H1 (cell line): Measurements from ENCODE around the gene AAMP. TPM values are rescaled to one million over a fixed set of nuclear protein-coding genes. Genes with fewer than 3 reads are reported as not detected.

Source experiments
- CHD2 ChIP-seq: IDR thresholded peaks from 2 replicates; pipeline ENCODE4 v1.6.1; 2012; ENCODE audit warnings: low read length, improper control_type of control experiment
- CREB1 ChIP-seq: IDR thresholded peaks from 2 replicates; pipeline ENCODE4 v1.6.1; 2012; ENCODE audit warnings: inconsistent platforms
- GABPA ChIP-seq: IDR thresholded peaks from 2 replicates; pipeline ENCODE4 v1.6.1; 2011; ENCODE audit warnings: mild to moderate bottlenecking, low read length, moderate library complexity, borderline replicate concordance; ENCODE audit not compliant: insufficient read depth
- KDM4A ChIP-seq: IDR thresholded peaks from one replicate; pipeline ENCODE4 v1.7.1; 2012; ENCODE audit warnings: low read depth, mild to moderate bottlenecking, moderate library complexity, low read length, inconsistent platforms; ENCODE audit not compliant: severe bottlenecking
- PHF8 ChIP-seq: fragments of 200-600 bp; sonication (generic); conservative IDR thresholded peaks from 2 replicates; pipeline ENCODE4 v1.7.1; 2012; ENCODE audit warnings: low read depth, mild to moderate bottlenecking, inconsistent platforms, low read length, moderate library complexity
- POLR2AphosphoS5 ChIP-seq: IDR thresholded peaks from 2 replicates; pipeline ENCODE4 v1.6.1; 2011; ENCODE audit warnings: low read depth, low read length
- RNF2 ChIP-seq: fragments of 200-900, 300-1000 bp; sonication (generic); IDR thresholded peaks from 2 replicates; pipeline ENCODE4 v1.7.1; 2016; ENCODE audit warnings: borderline replicate concordance, low read depth, mild to moderate bottlenecking, antibody characterized with exemption, low read length; ENCODE audit not compliant: poor library complexity, severe bottlenecking; ENCODE audit errors: missing control alignments
- SIN3A ChIP-seq, 2 experiments: IDR thresholded peaks in 1 of 2; conservative IDR thresholded peaks in 1 of 2; 2 replicates each; pipeline ENCODE4 v1.6.1; 2011 to 2012; ENCODE audit warnings: low read length in 2 of 2, improper control_type of control experiment in 1 of 2, low read depth in 1 of 2, mild to moderate bottlenecking in 1 of 2
- SP2 ChIP-seq: IDR thresholded peaks from 2 replicates; pipeline ENCODE4 v1.6.1; 2012; ENCODE audit warnings: mild to moderate bottlenecking, low read length, inconsistent platforms
- YY1 ChIP-seq: IDR thresholded peaks from 2 replicates; pipeline ENCODE4 v1.6.1; 2011; ENCODE audit warnings: low read depth, mild to moderate bottlenecking, low read length
- polyA plus RNA-seq, 7 experiments: library from polyadenylated mRNA; depleted of rRNA in 3 of 7; stranded (reverse) in 5 of 7; unstranded in 2 of 7; fragments of >200 nt in 5 of 7; fragments of 200-250 nt in 2 of 7; gene quantifications; 1 replicate in 5 of 7; 2 replicates in 1 of 7; 4 replicates in 1 of 7; pipeline versions ENCODE4 v1.2.1 to v1.2.3, GENCODE V29; 2011 to 2013; ENCODE audit warnings: missing spikeins in 2 of 7, mixed read lengths in 2 of 7
- total RNA-seq: library from RNA; stranded (reverse); fragmentation: NEBNext Ultra II Directional; extraction: Animal tissue kit (Norgen Biotek cat#: 25700); gene quantifications from 2 replicates; pipeline ENCODE4 v1.2.1, GENCODE V29; 2021
- TF ChIP-seq, protein P1 (sequence below): IDR thresholded peaks from 2 replicates; pipeline ENCODE4 v1.6.1; 2011; ENCODE audit warnings: low read depth, mild to moderate bottlenecking, low read length; ENCODE audit not compliant: insufficient read depth

The AAMP gene
- total and polyA plus RNA-seq, 2 of the 8 experiments (the other 6 are each of a cell fraction or from before 2014, with no cell fraction given) = 119 to 125 TPM

DNA sequence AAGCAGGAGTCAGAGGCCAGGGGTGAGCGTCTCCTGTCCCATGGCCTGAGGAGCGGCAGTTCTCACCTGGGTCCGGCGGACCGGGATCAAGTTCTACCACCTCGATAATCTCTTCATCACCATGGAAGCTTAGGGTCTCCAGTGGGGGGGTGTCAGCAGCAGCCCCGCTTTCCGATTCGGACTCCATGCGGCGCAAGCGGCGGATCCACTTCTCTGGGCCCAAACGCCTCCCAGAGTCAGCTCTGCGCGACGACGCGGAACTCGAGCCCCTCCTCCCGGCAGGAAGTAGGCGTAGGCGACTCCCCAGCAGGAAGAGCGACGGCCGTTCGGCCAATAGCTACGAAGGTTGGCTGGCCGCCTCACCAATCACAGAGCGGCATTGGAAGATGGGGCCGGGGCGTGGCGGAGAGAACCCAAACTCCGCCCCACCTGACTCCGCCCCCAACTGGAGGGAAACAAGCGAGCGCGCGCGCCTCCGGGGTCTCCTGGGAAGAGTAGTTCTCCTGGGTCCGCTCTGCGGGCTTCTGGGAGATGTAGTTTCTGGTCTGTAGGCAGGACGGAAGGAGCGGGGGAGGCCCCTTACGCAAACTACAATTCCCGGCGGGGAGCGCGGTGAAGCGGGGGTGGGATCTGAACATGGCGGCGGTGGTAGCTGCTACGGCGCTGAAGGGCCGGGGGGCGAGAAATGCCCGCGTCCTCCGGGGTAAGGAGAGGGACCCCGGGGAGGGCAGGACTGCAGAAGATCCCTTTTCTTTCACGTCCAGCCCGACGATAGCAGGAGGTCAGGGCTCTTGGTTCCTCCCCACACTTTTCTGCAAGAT is at the start of gene AAMP, which contains the start of gene PNKD (continued):
- TF ChIP-seq, protein P1, sequence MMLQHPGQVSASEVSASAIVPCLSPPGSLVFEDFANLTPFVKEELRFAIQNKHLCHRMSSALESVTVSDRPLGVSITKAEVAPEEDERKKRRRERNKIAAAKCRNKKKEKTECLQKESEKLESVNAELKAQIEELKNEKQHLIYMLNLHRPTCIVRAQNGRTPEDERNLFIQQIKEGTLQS = peak; percentile 59; the same call in 1 of the 2 replicates
- no peak for TF ChIP-seq RNF2
- TF ChIP-seq YY1 = peak; percentile 95
- peak; percentile 79 for TF ChIP-seq PHF8
- TF ChIP-seq CHD2 = peak; percentile 89
- peak; percentile 44 for TF ChIP-seq POLR2AphosphoS5
- peak; percentile 63 for TF ChIP-seq KDM4A
- peak; percentile 83 for TF ChIP-seq SP2
- peak; percentile 92 for TF ChIP-seq CREB1
- peak; percentile 44; the same call in 1 of the 2 replicates for TF ChIP-seq GABPA
- peak; percentile 16 to 78; a peak in 2 of 4 replicates for TF ChIP-seq SIN3A (conservative IDR thresholded peaks at IDR 0.05 in 1 of 2, IDR thresholded peaks at IDR 0.05 in 1 of 2; ENCODE audit: low read depth in 1 of 2, low read length in 2 of 2)
